HCT116 (cell line): ENCODE data around the gene KCNJ16.

Experiments
- CTCF ChIP-seq, 3 experiments: fragments of 200-600 bp in 1 of 3; sonication (generic) in 1 of 3; IDR thresholded peaks in 2 of 3; conservative IDR thresholded peaks in 1 of 3; 2 replicates each; pipeline ENCODE4 v1.5.1; 2012 to 2017; ENCODE audit warnings: low read depth in 2 of 3, low read length in 2 of 3, antibody characterized with exemption in 1 of 3, borderline replicate concordance in 1 of 3, control low read depth in 1 of 3, mild to moderate bottlenecking in 1 of 3, mixed read lengths in 1 of 3, mixed run types in 1 of 3, moderate library complexity in 1 of 3; ENCODE audit not compliant: insufficient read depth in 1 of 3
- SIN3A ChIP-seq: IDR thresholded peaks from 2 replicates; pipeline ENCODE4 v1.6.1; 2012; ENCODE audit warnings: low read depth
- ZFX ChIP-seq: fragments of 450-650 bp; IDR thresholded peaks from 2 replicates; pipeline ENCODE4 v1.6.1; 2017

- TF ChIP-seq CTCF (IDR thresholded peaks at IDR 0.05 in 2 of 3, conservative IDR thresholded peaks at IDR 0.05 in 1 of 3; ENCODE audit: borderline replicate concordance in 1 of 3, insufficient read depth in 1 of 3, low read depth in 2 of 3, low read length in 2 of 3), result no peak
- TF ChIP-seq ZFX, result no peak
- no peak for TF ChIP-seq SIN3A
Measured at GRCh38 chr17:70099294-70099693, 24.3 kb downstream of the KCNJ16 start.
